Stimulated activated CD4-positive, alpha-beta T cell treated with anti-CD3 and anti-CD28 coated beads, Interleukin-12 subunit alpha, Interleukin-12 subunit beta, amount 100 ng/mL, for 4 hours (primary cell): Measurements from ENCODE around the gene SMAD3.
"Not testable (repeated sequence)": the region's sequence is repeated elsewhere in the genome, so short reads cannot be mapped to it uniquely, and the experiment has no call there.

Source experiments
- DNase-seq: peaks from one replicate; pipeline ENCODE4 v3.0.0-alpha.2; 2020

Gene SMAD3

DNA sequence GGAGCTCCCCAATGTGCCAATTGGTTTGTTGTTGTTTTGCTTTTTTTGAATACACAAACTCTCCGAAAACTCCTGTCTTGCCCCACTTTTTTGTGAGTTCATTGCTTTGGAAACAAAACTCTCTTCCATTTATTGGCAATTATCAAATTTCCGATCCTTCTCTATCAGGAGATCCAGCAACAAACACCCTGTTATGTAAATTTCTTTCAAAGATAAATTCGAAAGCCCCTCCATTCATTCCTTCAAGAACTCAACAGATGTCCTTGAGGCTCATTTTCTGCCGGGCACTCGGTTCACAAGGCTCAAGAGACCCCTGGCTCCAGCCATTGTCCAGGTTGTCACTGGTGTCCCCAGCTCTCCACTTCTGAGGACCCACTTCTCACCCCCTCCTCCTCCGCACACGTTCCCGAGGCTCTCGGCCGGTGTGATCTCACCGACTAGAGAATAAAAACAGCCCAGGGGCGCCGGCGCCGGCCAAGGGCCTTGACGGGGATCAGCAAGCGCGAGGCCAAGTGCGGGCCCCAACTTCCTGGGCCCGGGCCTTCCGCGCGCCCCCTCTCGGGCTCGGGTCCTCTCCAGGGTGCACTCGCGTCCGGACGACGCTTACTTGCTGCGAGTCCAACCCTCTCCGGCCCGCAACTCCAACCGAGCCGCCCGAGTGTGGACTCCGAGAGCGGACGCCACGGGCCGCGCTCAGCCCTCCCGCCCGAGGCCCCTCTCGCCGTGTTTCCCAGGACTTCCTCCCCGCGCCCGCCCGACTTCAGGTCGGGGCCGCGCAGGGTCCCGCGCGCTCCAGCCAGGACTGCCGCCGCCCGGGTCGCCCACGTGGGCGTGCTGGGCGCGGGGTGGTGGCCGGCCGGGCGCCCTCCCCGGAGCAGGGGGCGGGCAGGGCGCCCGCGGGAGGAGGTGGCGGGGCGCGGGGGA lies 533 bp upstream of the SMAD3 start:
- DNase-seq: no peak

DNA sequence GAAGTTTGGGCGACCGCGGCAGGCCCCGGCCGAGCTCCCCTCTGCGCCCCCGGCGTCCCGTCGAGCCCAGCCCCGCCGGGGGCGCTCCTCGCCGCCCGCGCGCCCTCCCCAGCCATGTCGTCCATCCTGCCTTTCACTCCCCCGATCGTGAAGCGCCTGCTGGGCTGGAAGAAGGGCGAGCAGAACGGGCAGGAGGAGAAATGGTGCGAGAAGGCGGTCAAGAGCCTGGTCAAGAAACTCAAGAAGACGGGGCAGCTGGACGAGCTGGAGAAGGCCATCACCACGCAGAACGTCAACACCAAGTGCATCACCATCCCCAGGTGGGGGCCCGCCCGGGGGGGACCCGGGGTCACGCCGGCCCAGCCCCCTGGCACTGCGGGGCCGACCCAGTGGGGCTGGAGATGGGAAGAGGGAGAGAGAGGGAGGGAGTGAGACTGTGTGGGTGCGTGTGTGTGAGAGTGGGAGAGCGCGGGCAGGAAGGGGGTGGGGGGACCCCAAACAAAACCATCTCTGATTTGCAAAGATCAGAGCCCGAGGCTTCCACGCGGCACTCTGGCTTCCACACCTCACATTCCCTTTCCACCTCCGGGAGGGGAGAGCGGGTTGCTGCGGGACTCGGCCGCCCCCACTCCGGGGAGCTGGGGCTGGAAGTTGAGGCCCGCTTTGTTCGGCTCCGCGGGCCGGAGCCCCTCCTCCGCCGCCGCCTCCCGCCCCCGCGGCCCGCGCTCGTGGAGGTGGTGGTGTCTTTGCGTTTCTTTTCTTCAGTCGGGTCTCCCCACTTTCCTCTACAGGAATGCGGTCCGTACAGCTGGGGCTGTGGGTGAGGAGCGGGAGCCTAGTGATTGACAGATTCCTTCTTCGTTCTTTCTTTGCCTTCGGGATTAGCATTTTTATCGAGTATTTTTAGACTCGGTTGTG lies 898 bp downstream of the SMAD3 start:
- peak; percentile 34 for DNase-seq

DNA sequence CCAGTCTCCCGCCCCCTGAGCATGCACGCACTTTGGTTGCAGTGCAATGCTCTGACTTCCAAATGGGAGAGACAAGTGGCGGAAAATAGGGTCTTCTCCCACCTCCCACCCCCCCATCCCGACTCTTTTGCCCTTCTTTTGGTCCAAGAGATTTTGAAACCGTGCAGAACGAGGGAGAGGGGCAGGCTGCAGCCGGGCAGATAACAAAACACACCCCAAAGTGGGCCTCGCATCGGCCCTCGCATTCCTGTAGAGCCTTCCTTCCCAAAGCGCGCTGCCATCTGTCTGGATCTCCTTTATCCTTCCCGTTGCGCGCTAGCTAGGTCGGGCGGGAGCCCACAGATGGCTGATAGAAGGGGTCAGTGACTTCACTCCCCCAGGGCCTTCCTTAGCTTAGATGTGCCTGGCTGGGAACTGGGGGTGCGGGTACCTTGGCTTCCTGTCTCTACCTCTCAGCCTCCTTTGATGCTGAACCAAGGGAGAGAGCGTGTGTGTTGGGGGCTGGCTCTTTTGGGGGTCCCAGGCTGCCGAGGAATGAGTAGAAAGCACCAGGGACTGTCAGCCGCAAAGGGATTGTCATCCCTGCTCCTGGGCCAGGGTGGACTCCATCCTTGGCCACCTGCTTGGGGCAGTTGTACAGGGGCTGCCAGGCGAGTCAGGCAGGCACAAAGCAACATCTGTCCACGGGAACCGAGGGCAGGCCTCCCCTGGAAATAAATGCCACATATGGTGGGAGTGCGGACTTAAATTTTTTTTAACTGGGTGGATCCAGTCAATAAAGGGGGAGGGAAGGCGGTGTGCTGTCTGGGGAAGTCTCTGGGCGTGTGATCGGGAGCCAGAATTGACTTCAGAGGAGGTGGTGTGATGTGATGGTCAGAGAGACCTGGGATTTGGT lies 1.8 kb downstream of the SMAD3 start:
- no peak for DNase-seq

DNA sequence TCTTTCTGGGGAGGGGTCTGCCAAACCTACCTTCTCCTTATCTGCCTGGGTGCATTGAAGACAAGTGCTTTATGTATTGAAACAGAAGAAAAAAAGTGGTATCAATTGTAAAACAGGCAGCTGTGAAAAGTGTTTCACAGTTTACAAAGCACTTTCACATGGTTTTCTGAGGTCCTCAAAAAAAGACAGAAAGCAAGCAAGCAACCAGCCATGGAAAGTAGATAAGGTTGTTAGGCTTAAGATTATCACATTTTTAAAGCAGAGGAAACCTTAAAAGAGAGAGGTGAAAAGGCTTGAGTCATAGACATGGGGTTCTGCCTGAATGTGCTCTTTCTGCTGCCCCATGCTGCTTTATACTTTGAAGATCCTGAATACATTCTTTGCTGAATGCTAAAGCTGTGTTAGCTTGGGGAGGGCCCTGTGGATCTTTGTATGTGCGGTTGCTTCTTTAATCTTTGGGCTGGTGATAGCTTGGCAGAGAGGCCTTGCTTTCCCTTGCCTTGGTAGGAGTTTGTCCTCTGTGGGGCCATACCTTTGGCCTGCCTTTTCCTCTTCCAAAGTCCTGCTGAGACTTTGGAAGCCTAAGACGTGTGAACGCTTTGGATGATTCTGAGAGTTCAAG lies 2.6 kb downstream of the SMAD3 start:
- no peak for DNase-seq

DNA sequence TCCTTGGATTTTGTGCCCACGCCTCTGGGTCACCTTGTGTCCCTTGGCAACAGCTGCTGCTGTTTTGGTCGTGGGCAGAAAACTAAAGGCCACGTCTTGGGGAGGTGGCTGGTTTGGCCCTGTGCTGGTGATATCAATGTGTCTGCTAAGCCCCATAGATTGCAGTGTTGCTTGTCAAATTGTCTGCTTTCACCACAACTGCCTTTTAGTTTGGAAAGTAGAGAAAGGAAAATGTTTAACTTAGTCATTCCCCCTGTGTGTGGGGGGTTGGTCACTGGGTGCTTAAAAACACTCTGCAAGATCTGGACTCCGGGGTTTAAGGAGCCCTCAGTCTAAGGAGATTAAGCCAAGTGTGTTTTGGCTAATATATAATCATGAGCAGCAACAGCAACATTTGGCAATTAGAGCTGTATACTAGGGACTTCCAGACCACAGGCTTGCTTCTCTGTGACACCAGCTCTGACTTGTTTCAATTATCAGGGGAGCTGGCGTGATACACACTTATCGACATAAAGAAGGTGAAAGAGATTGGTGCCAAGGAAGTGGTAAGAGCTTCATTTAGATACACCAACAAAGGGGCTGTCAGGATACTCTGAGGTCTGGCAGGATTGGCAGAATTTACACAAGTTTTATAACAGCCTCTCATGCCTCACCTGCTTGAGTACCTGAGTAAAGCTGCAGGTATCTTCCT lies 3.5 kb downstream of the SMAD3 start:
- DNase-seq: no peak

DNA sequence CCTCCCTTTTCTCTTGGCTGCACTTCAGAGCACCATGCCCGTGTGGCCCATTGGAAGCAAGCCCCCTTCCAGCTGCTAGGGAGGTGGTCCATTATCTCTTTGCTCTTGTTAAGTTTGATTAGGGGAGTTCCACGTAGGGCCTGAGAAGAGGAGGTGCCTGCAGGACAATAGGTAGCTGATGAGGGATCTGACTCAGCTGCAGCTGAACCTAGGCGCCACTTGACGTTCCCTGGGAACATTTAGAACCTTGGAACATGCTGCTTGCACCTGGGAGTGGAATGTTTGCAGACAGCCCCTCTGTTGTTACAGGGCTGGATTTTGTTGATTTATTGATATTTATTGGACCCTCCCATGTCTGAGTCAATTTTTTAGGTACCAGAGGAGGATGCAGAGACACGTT lies 4.7 kb downstream of the SMAD3 start:
- DNase-seq: no peak

DNA sequence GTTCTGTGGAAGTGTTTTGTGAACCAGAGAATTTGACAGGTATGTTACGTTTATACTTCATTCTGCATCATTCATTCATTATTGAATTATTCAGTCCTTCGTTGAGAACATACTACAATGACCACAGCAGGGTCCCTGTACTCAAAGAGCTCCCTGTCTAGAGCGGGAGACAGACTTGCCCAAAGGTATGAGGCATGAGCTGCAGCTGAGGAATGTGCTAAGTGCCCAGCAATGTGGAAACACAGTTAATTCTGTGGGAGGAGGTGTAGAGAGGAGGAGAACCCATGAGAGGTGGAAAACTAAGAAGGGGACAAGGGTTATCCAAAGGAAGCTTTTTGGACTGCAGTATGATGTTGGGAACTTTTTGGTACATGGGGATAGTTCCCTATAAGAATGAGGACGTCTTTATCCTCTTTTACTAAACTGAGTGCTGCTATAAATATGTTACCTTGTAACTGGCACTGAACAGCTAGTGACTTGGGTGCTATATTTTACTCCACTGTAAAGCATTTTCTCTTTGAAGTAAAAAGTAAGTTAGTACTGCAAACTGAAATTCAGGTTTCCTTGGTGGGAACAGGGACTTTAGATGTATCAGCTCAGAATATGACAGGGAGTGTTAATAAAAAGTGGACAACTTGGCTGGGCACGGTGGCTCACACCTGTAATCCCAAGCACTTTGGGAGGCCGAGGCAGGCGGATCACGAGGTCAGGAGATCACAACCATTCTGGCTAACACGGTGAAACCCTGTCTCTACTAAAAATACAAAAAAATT lies 5.7 kb downstream of the SMAD3 start:
- no peak for DNase-seq

DNA sequence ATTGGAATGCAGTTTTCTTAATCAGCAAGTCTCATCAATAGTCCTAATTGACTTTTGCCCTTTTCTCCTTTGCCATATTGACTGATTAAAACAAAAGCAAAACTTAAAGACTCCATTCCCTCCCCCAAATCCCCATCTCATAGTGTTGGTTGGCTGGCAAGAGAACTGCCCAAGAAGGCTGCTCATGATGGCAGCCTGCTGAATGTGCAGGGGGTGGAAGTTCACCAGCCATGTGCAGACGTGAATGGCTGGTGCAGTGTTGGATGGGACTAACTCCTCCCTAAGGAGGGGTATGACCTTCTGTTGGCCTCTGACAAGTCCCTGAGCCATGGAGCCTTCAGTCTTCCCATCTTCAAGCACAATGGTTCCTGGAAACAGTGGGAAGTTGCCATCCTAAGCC lies 7.0 kb downstream of the SMAD3 start:
- DNase-seq: no peak

DNA sequence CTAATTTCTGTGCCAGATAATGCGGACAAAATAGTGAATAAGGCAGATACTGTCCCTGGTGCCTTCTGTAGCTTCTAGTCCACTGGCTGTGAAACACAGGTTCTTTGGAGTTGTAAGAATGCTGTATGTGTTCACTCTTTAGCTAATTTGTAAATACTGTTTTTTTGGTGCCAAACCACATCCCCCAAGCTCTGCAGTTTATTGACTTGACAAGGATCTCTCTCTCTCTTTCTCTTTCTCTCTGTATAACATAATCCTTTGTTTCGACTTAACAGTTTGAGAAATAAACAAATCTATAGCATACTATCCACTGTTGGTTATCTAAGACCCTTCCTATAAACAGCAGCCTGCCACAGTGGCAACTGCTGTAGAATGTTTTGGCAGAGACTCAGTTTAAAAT lies 7.6 kb downstream of the SMAD3 start:
- no peak for DNase-seq

DNA sequence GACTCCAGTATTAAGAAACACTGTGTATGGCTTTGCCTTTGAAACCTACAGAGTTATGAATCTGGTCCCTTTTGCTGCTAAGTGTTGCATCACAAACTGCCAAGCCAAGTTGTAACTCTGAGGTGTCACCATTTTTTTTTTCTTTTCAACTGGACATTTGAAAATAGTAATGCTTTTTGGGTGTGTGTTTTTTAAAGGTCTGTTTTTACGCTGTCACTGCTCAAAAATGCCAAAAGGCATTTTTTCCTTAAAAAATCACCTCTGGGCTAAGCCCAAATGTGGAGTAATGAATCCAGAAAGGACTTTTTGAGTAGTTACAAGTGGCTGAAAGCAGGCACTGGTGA lies 9.5 kb downstream of the SMAD3 start:
- no peak for DNase-seq

DNA sequence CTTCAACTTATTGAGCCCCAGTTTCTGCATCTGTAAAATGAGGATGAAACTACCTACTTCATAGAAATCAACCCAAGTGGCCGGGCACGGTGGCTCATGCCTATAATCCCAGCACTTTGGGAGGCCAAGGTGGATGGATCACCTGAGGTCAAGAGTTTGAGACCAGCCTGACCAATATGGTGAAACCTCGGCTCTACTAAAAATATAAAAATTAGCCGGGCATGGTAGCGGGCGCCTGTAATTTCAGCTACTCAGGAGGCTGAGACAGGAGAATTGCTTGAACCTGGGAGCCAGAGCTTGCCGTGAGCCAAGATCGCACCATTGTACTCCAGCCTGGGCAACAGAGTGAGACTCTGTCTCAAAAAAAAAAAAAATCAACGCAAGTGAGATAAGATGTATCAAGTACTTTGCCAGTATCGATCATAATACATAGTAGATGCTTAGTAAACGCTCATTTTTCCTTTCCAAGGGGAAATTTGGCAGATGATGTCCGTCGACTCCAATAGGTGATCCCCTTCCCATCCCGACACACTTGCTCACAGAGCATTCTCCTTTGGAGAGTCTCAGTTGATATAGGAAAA lies 10.2 kb downstream of the SMAD3 start:
- not testable (repeated sequence) for DNase-seq

DNA sequence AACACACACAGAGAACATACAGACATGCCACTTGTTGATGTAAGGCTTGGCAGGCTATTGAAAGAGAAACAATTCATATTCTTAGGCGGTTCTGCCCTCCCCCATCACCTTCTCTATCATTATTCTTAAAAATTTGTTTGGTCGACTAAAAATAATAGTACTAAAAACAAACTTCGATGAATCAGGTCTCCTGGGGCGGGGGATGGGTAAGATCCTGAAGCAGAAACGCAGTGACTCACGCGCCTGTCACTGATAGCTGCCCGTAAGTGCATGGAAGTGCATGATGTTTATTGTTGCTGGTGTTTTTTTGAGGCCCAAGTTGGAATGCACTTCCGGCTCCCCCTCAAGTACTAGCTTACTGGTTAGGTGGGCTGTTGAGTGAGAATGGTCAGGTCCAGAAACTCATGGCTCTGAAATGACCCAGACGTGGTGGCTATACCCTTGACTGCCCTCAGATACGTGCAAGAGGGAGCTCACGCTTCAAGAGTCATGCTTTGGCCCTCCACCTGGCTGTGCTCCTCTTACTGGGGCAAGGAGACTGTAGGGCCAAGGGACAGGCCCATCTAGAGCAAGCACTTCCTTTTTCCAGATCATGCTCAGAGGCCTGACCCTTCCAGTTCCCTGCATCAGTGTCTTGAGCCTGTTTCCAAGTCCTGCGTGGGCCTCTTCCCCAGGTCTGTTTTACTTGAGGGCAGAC lies 10.9 kb downstream of the SMAD3 start:
- peak; percentile 54 for DNase-seq

DNA sequence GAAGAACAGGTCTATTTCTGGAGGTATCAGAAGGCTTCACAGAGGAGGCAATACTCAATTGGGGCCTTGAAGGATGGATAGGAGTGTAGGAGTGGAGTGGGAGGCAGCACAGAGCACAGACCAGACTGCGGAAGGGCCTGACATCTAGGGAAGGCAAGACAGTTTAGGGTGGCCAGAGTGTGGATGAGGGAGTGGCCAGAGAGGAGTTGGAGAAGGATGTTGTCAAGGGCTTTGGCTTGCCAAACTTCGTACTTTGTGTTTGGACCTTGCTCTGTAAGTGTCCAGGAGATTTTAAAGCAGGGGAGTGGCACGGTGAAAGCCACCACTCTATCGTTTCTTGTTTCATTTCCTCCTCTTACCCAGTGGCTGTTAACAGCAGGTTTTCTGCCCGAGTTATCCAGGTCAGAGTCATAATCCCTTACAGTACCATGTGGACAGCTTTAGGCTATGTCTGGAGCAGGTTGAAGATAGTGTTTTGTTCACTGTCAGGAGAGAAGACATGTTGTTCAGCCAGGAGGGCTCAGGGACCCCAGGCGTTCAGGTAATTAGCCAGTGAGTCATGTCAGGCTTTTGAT lies 12.3 kb downstream of the SMAD3 start:
- DNase-seq: no peak

DNA sequence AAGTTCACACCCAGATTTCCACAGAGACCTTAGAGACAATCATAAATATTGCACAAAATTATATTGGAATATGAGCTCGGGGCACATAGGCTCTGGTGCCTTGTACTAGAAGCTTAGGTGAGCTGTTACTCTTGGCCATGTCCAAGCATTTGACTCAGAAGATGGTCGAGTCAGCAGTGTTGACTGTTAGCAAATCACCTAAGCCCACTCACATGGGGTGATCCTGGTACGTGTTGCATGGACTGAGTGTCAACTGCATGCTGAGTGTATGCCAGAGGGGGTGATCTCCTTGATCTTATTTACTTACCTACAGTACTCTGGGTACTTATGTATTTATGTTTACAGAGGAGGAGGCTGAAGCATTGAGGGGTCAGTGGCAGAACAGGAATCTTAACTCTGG lies 14.0 kb downstream of the SMAD3 start:
- no peak for DNase-seq

DNA sequence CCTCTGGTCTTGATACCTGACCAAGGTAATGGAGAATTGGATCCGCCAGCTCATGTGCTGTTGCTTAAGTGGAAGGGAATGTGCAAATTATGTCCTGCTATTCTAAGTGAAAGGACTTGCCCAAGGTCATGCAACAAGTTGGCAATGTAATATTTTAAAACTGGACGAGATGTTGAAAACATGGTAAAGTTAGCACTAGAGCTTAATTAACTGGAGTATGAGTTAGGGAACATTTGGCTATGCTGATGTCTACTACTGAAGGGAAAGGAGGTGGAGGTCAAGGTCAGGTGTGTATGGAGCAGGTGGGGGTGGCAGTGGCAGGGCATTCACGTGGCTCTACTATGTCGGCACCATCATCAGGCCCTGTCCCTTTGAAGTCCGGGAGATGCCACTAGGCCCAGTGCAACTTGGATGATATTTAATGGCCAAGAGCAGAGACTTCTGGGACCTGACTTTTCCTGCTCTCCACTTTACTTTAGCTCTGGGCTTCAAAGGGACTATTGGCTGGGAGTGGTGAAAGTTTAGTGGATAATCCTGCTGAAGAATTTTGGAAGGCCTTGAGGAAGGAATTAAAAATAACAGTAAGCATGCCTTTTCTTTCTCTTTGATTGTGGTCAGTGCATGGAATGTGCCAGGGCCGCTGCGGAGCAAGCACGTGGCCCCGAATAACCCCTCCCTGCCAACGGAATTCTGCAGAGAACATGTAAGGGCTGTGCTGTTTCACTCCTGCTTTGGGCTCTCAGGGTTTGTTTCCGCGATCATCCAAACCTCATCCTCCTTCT lies 14.9 kb downstream of the SMAD3 start:
- no peak for DNase-seq

DNA sequence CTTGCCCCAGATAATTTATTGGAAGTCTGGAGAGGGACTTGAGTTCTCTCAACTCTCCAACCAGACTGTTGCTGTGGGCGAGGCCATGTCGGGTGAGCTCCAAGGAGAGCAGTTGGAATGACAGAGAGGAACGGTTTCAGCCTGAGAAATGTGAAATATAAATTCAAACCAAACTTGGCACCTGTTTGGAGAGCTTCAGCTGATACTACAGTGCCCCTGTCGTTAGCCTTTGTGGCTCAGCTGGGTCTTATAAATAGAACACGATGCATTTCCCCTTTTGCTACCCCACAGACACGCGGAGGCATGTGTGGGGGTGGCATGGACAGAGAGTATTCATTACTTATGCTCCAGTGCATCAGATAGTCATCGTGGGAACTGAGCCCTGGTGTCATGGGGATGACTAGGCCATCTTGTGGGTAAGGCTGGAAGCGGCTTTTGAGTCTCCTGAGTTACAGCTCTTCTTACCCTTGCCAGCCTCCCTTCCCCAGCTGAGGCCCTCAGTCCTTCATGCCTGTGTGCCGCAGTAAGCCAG lies 15.6 kb downstream of the SMAD3 start:
- peak; percentile 46 for DNase-seq

DNA sequence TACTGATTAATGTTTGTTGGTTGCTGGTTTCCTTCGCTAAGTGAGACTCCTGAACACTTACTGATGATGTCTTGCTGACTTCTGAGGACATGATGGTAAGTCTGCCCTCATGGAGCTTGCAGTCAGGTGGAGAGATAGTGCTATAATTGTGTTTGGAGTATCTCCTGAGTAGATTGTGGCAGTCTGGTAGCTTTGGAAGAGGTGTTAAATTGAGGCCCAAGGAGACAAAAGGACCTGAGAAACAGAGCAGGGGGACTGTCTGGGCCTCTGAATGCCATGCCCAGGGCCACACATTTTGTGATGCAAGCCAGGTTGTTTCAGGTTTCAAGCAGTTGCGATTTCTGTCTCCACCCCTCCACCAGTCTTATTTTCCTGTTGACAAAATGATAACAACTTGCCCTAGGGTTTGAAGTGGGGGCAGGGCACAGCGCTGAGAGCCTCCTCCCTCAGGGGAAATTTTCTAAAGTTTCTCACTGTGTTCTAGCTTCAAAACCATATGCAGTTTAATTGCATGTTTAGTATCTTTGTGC lies 16.7 kb downstream of the SMAD3 start:
- DNase-seq: peak; percentile 48

DNA sequence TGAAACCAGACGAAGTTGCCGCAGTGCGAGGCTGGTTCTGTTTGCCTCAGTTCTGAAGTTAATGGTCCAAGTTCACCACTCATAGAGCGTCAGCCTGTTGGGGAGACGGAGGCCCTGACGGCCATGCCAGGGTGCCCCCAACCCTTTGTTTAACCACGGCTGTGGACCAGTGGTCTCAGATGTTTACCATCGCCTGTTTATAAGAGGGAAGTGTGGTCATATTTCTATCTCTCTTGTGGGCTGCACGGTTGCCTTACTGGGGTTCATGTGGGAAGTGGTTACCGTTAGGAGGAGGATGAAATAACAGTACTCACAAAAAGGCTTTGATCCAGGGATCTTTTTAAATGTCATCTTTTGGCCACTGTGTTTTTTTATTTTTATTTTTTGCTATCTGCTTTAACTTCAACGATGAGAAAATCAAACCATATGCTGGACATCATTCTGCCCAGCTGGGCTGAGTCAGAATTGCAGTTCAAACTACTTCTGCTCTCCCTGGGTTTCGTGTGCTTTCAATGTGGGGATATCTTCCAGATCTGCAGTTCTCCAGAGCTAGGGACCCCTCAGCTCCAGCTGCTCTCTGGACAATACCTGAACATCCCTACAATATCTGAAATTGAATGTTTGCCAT lies 17.8 kb downstream of the SMAD3 start:
- DNase-seq: no peak
